Measurements from ENCODE around the gene CLASRP. TPM values are rescaled to one million over a fixed set of nuclear protein-coding genes. Genes with fewer than 3 reads are reported as not detected.
A peak's percentile ranks its signal among the peaks of the same experiment; 100 is the strongest.

CLASRP gene
- total RNA-seq, 3 donors from 2014 or later (not counting 1 experiment from before 2014, with no cell fraction given): 142 to 160 (median 146) TPM

DNA sequence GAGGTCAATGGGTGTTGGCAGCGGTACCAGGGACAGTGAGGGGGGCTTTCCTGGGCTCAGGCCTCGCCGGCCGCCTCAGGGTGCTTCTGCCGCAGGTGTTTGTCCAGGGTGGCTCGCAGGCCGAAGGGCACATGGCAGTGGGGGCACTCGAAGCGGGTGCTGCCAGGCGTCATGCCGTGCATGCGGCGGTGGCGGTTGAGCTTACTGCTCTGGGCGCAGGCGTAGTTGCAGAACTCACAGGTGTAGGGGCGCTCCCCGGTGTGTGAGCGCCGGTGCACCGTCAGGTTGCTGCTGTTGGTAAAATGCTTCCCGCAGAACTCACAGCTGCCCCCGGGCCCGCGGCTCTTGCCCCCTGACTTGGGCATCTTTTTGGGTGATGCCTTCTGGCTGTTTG lies 32.7 kb downstream of the CLASRP start:
- 96% methylated on average over 25 of the region's 25 CpGs for WGBS (ENCODE audit: insufficient coverage)
- ATAC-seq: no peak

DNA sequence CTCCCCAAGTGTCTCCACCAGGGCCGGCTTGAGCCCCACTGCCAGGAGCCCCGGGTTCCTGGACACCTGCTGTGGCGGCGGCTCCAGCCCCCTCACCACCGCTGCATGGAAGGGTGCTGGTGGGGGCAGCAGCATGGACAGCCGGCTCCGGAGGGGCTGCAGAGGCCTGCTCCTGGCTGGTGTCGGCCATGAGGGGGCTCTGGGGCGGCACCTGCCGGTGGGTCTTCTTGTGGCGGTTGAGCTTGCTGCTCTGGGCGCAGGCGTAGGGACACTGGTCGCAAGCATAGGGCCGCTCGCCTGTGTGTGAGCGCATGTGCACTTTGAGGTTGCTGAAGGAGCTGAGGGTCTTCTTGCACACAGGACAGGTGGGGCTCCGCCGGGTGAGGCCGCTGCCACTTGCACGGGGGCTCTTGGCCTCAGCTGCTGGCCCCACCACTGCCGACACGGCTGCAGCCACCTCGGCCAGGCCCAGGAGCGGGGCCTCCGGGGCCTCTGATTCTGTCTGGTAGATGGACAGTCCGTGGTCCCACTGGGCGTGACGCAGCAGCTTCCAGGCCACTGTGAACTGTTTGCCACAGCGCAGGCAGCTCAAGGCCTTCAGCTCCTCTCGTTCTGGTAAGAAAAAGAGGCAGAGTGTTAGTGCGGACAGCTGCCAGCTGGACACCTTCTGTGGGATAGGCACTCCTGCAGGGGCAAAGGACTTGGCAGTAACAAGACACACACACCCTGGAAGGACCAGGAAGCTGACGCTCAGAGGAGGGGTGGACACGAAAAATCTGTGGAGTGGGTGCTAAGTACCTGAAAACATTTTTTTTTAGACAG lies 33.3 kb downstream of the CLASRP start:
- Mint-ChIP-seq H3K4me3 (no peak overlapping the region), H3K27ac (peak overlapping the region in 1 of 2 donors; percentile 45)

More for the DNA sequence above, 32.7 kb downstream of the CLASRP start:
- H3K27me3 ChIP-seq (ENCODE audit: control insufficient read depth, insufficient read depth, low read length): no peaks in the 10 kb centered on the region
- peaks cover 48% of the 10 kb centered on the region for H3K36me3 ChIP-seq (ENCODE audit: control insufficient read depth, insufficient read depth, low read length)
- H3K9me3 ChIP-seq (ENCODE audit: control insufficient read depth, insufficient read depth, low read length): no peaks in the 10 kb centered on the region
- peaks cover 16% of the 10 kb centered on the region for H3K4me1 ChIP-seq (ENCODE audit: control insufficient read depth, insufficient read depth, low read length)
- TF ChIP-seq, protein P1, sequence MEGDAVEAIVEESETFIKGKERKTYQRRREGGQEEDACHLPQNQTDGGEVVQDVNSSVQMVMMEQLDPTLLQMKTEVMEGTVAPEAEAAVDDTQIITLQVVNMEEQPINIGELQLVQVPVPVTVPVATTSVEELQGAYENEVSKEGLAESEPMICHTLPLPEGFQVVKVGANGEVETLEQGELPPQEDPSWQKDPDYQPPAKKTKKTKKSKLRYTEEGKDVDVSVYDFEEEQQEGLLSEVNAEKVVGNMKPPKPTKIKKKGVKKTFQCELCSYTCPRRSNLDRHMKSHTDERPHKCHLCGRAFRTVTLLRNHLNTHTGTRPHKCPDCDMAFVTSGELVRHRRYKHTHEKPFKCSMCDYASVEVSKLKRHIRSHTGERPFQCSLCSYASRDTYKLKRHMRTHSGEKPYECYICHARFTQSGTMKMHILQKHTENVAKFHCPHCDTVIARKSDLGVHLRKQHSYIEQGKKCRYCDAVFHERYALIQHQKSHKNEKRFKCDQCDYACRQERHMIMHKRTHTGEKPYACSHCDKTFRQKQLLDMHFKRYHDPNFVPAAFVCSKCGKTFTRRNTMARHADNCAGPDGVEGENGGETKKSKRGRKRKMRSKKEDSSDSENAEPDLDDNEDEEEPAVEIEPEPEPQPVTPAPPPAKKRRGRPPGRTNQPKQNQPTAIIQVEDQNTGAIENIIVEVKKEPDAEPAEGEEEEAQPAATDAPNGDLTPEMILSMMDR (IDR thresholded peaks at IDR 0.05): no peak
- no peaks in the 10 kb centered on the region for H3K9me3 Mint-ChIP-seq
- no peak for DNase-seq
- H3K27ac ChIP-seq (ENCODE audit: low read length): no peak overlapping the region
- H3K36me3 Mint-ChIP-seq: no peaks in the 10 kb centered on the region
- no peak overlapping the region for H3K4me3 ChIP-seq (ENCODE audit: low read length)
- H3K4me3 Mint-ChIP-seq: no peak overlapping the region
- no peak overlapping the region for H3K27ac Mint-ChIP-seq
- no peaks in the 10 kb centered on the region for H3K27me3 Mint-ChIP-seq (ENCODE audit: low read depth in 2 of 2)
- intact Hi-C loops (cut with micrococcal nuclease): no loop called here
- peaks cover 2 to 13% of the 10 kb centered on the region in 2 donors for H3K4me1 Mint-ChIP-seq

DNA sequence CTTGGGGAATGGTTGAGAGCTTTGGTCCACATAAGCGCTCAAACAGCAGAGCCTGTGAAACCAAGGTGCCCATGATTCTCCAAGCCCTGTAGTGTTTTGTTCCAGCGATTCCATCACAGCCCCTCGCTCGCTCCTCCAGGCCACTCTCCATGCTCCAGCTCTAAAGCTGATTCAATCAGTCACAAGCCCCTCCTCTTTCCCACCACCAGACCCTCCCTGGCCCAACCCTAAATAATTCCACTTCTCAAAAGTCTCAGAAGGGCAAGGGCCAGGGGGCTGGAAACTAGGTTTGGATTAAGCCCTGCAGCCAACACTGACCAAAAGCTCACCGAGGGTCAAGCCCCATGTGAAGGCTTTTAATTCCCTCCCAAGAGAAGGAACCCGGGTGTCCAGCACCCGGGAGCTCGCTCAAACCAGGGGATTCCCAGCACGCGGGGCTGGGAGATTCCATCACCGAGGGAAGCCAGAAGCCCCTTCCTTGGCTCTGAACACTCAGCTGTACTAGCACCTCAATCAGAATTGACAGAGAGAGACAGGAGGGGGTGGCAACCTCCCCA lies 36.0 kb downstream of the CLASRP start:
- DNase-seq (no peak), ATAC-seq (no peak)
- TF ChIP-seq, protein P1 (IDR thresholded peaks at IDR 0.05): no peak
- Histone ChIP-seq H3K4me1 (ENCODE audit: control insufficient read depth, insufficient read depth, low read length) (peaks cover 42% of the 10 kb centered on the region), H3K27ac (ENCODE audit: low read length) (peak overlapping the region; percentile 62), H3K27me3 (ENCODE audit: control insufficient read depth, insufficient read depth, low read length) (no peaks in the 10 kb centered on the region), H3K9me3 (ENCODE audit: control insufficient read depth, insufficient read depth, low read length) (no peaks in the 10 kb centered on the region), H3K36me3 (ENCODE audit: control insufficient read depth, insufficient read depth, low read length) (peaks cover 27% of the 10 kb centered on the region), H3K4me3 (ENCODE audit: low read length) (peak overlapping the region; percentile 48)
- WGBS (ENCODE audit: insufficient coverage): 51% methylated on average over 11 of the region's 11 CpGs
- intact Hi-C loops (cut with micrococcal nuclease): no loop called here
- H3K36me3 Mint-ChIP-seq: no peaks in the 10 kb centered on the region
- H3K4me1 Mint-ChIP-seq: peaks cover 24 to 36% of the 10 kb centered on the region in 2 donors
- no peaks in the 10 kb centered on the region for H3K9me3 Mint-ChIP-seq
- peak overlapping the region; percentile 18 to 82 for H3K27ac Mint-ChIP-seq
- H3K4me3 Mint-ChIP-seq: peak overlapping the region; percentile 73
- H3K27me3 Mint-ChIP-seq (ENCODE audit: low read depth in 2 of 2): no peaks in the 10 kb centered on the region

More for the DNA sequence above, 33.3 kb downstream of the CLASRP start:
- H3K36me3 ChIP-seq (ENCODE audit: control insufficient read depth, insufficient read depth, low read length): peaks cover 42% of the 10 kb centered on the region
- WGBS (ENCODE audit: insufficient coverage): 93% methylated on average over 34 of the region's 34 CpGs
- TF ChIP-seq, protein P1 (IDR thresholded peaks at IDR 0.05): no peak
- H3K27ac ChIP-seq (ENCODE audit: low read length): no peak overlapping the region
- Mint-ChIP-seq H3K36me3 (no peaks in the 10 kb centered on the region), H3K9me3 (no peaks in the 10 kb centered on the region), H3K27me3 (ENCODE audit: low read depth in 2 of 2) (no peaks in the 10 kb centered on the region), H3K4me1 (peaks cover 8 to 19% of the 10 kb centered on the region in 2 donors)
- H3K4me3 ChIP-seq (ENCODE audit: low read length): no peak overlapping the region
- ATAC-seq: no peak
- no peaks in the 10 kb centered on the region for H3K27me3 ChIP-seq (ENCODE audit: control insufficient read depth, insufficient read depth, low read length)
- H3K4me1 ChIP-seq (ENCODE audit: control insufficient read depth, insufficient read depth, low read length): peaks cover 22% of the 10 kb centered on the region
- intact Hi-C loops (cut with micrococcal nuclease): no loop called here
- DNase-seq: no peak
- no peaks in the 10 kb centered on the region for H3K9me3 ChIP-seq (ENCODE audit: control insufficient read depth, insufficient read depth, low read length)
